ENCODE measurements around the gene ZDHHC4. TPM values are rescaled to one million over a fixed set of nuclear protein-coding genes. Genes with fewer than 3 reads are reported as not detected.
A peak's percentile ranks its signal among the peaks of the same experiment; 100 is the strongest.

Gene ZDHHC4
- total and polyA plus RNA-seq, 2 of the 8 experiments (the other 6 are each of a cell fraction or from before 2014, with no cell fraction given): 50.2 to 171 TPM

- CTCF ChIA-PET (ENCODE audit: partially characterized antibody): interaction anchor here (0.6 to 4.3 kb wide), 13 partner anchors 9 to 78 kb away, joined by 3 to 16 read pairs (median 4); no protein-coding TSS in a partner anchor
- TF ChIP-seq E2F6 (IDR thresholded peaks at IDR 0.05) (no peak), JUND (IDR thresholded peaks at IDR 0.05; ENCODE audit: low read length) (no peak), YY1 (IDR thresholded peaks at IDR 0.05; ENCODE audit: low read depth, low read length) (no peak; the same call in 1 of the 2 replicates), MAX (IDR thresholded peaks at IDR 0.05) (peak; percentile 12; the same call in 1 of the 2 replicates), BRCA1 (IDR thresholded peaks at IDR 0.05; ENCODE audit: low read depth, low read length) (no peak), SIX5 (IDR thresholded peaks at IDR 0.05; ENCODE audit: low read depth, low read length) (no peak), SP2 (IDR thresholded peaks at IDR 0.05; ENCODE audit: low read length) (no peak), CBX8 (IDR thresholded peaks at IDR 0.05; ENCODE audit: borderline replicate concordance, low read depth, low read length) (no peak), RBBP5 (IDR thresholded peaks at IDR 0.05; ENCODE audit: borderline replicate concordance, low read depth, low read length) (peak; percentile 44; the same call in 1 of the 2 replicates), EP300 (IDR thresholded peaks at IDR 0.05; ENCODE audit: borderline replicate concordance in 1 of 2, low read depth in 2 of 2, low read length in 2 of 2) (no peak)
These were observed 12.8 kb downstream of the ZDHHC4 start, which contains the start of gene INTS15 for GRCh38 chr7:6589829-6590644. Gene INTS15, plus strand, starts transcription at chr7:6590021. Its CDS starts 263 bp downstream, at chr7:6590284.

More at GRCh38 chr7:6589829-6590644, 12.8 kb downstream of the ZDHHC4 start, which contains the start of gene INTS15:
- 2% methylated on average over 65 of the region's 107 CpGs; no CpG with 5 or more reads in 1 of the 2 experiments for WGBS, 2 experiments (ENCODE audit: extremely low coverage in 1 of 2, insufficient coverage in 1 of 2, insufficient read length in 1 of 2, insufficient replicate concordance in 2 of 2, low coverage in 1 of 2, low lambda C conversion rate in 2 of 2, missing lambda C conversion rate in 1 of 2)
- peak in 1 of 2 experiments; percentile 87 for DNase-seq (ENCODE audit: low read depth in 1 of 2, low spot score in 2 of 2)
- peak within 1 kb of the TSS; percentile 5 for H3K18ac ChIP-seq (ENCODE audit: extremely low read depth, low read length)
- no peak within 1 kb of the TSS for H2BK120ac ChIP-seq (replicated peaks; ENCODE audit: low read depth, low read length)
- no peak within 1 kb of the TSS for H2BK20ac ChIP-seq (ENCODE audit: low read length)
- H3K79me2 ChIP-seq (ENCODE audit: control insufficient read depth in 1 of 2, insufficient read depth in 2 of 2, low read length in 2 of 2): no peaks in the 10 kb centered on the region
- no peak within 1 kb of the TSS for H3K14ac ChIP-seq (ENCODE audit: insufficient read length)
- peak within 1 kb of the TSS; percentile 48; the same call in 1 of the 2 replicates for H2BK5ac ChIP-seq (ENCODE audit: low read depth, low read length)
- peak within 1 kb of the TSS; percentile 77 to 86 (median 80) for H3K4me3 ChIP-seq (ENCODE audit: extremely low read depth in 1 of 4, insufficient read depth in 2 of 4, low read depth in 3 of 4, low read length in 4 of 4)
- peak within 1 kb of the TSS; percentile 66 to 82 (median 73) for H3K9ac ChIP-seq (replicated peaks in 1 of 4; ENCODE audit: extremely low read depth in 1 of 4, low read depth in 3 of 4, low read length in 3 of 4)
- H3K23me2 ChIP-seq (ENCODE audit: low read depth, low read length): no peaks in the 10 kb centered on the region; the same call in 1 of the 2 replicates
- H3K79me1 ChIP-seq (ENCODE audit: low read depth, low read length): no peaks in the 10 kb centered on the region; the same call in 1 of the 2 replicates
- H3K4me2 ChIP-seq (ENCODE audit: insufficient read depth in 1 of 2, low read depth in 2 of 2, low read length in 2 of 2): peak within 1 kb of the TSS; percentile 74 to 78
- FAIRE-seq: no peak
- peak within 1 kb of the TSS; percentile 13 for H4K5ac ChIP-seq (ENCODE audit: insufficient read length, low read depth, low read length)
- H4K91ac ChIP-seq (replicated peaks; ENCODE audit: insufficient read length, low read length): no peak within 1 kb of the TSS
- peak within 1 kb of the TSS; percentile 83 for H4K8ac ChIP-seq (ENCODE audit: extremely low read depth, insufficient read depth, low read length)
- H3K4me1 ChIP-seq (replicated peaks in 1 of 4; ENCODE audit: control insufficient read depth in 3 of 4, insufficient read depth in 4 of 4, low read length in 3 of 4): peaks cover 0 to 3% (median 0%) of the 10 kb centered on the region in 4 experiments; a peak in 1 of 7 replicates
- POLR2A ChIA-PET (ENCODE audit: partially characterized antibody): interaction anchor here (0.7 to 4.5 kb wide), 11 partner anchors 9 to 90 kb away, joined by 3 to 25 read pairs (median 3); partner anchors contain the start of genes ZDHHC4 and ZNF853
- peak within 1 kb of the TSS; percentile 54; the same call in 1 of the 2 replicates for H2AFZ ChIP-seq (ENCODE audit: low read length)
- no peak within 1 kb of the TSS for H2BK12ac ChIP-seq (ENCODE audit: low read depth, low read length)
- H2AK5ac ChIP-seq (ENCODE audit: low read depth, low read length): no peak within 1 kb of the TSS
- H3K27me3 ChIP-seq (replicated peaks in 1 of 4; ENCODE audit: control insufficient read depth in 3 of 4, extremely low read depth in 1 of 4, insufficient read depth in 3 of 4, low read length in 3 of 4): no peaks in the 10 kb centered on the region
- no peak within 1 kb of the TSS for H3K4ac ChIP-seq (replicated peaks; ENCODE audit: insufficient read length, low read depth, low read length)
- no peak within 1 kb of the TSS for H2BK15ac ChIP-seq (ENCODE audit: low read length)
- no peak within 1 kb of the TSS for H3K27ac ChIP-seq (ENCODE audit: low read depth, low read length)
- peaks cover 2 to 38% (median 10%) of the 10 kb centered on the region in 4 experiments; a peak in 7 of 8 replicates for H3K36me3 ChIP-seq (ENCODE audit: control insufficient read depth in 2 of 4, insufficient read depth in 4 of 4, low read length in 3 of 4)
- H4K20me1 ChIP-seq (replicated peaks in 1 of 2; ENCODE audit: control insufficient read depth in 1 of 2, insufficient read depth in 2 of 2, low read length in 2 of 2): peaks cover 0 to 3% of the 10 kb centered on the region in 2 experiments
- H3K23ac ChIP-seq (ENCODE audit: insufficient read length): no peak within 1 kb of the TSS
- no peaks in the 10 kb centered on the region for H3K9me3 ChIP-seq (ENCODE audit: insufficient read depth in 2 of 2, low read depth in 1 of 2, low read length in 1 of 2)
- peak within 1 kb of the TSS; percentile 9 for H3K56ac ChIP-seq (replicated peaks; ENCODE audit: insufficient read length, low read depth, low read length)

Measured in H1 (cell line).